Adipocyte (in vitro differentiated cells): ENCODE results near the gene LAMA2.
A peak's percentile ranks its signal among the peaks of the same experiment; 100 is the strongest.

Experiments used
- DNase-seq: peaks from one replicate; pipeline ENCODE4 v3.0.0-alpha.2; 2015; ENCODE audit warnings: low read depth
- H3K27me3 ChIP-seq: replicated peaks from 2 replicates; pipeline ENCODE4 v1.7.0; 2013; ENCODE audit warnings: mild to moderate bottlenecking, low read length, moderate library complexity; ENCODE audit not compliant: control insufficient read depth, insufficient read depth
- H3K36me3 ChIP-seq: 2 replicates; pipeline ENCODE4 v1.7.0; 2013; ENCODE audit warnings: low read length, mild to moderate bottlenecking, moderate library complexity; ENCODE audit not compliant: control insufficient read depth, insufficient read depth, severe bottlenecking
- H3K4me1 ChIP-seq: 2 replicates; pipeline ENCODE4 v1.7.0; 2013; ENCODE audit warnings: mild to moderate bottlenecking, low read length, moderate library complexity; ENCODE audit not compliant: control insufficient read depth, insufficient read depth
- H3K4me3 ChIP-seq: 2 replicates; pipeline ENCODE4 v1.7.0; 2013; ENCODE audit warnings: mild to moderate bottlenecking, low read length, moderate library complexity
- H3K9ac ChIP-seq: 2 replicates; pipeline ENCODE4 v1.7.0; 2013; ENCODE audit warnings: mild to moderate bottlenecking, low read length, moderate library complexity
- H3K9me3 ChIP-seq: 2 replicates; pipeline ENCODE4 v1.7.0; 2013; ENCODE audit warnings: mild to moderate bottlenecking, low read length, moderate library complexity; ENCODE audit not compliant: control insufficient read depth

The LAMA2 gene

GRCh38 chr6:129478379-129478778, 595.4 kb downstream of the LAMA2 start:
- Histone ChIP-seq H3K9me3 (no peaks in the 10 kb centered on the region), H3K36me3 (peaks cover 50% of the 10 kb centered on the region), H3K4me1 (peaks cover 6% of the 10 kb centered on the region), H3K4me3 (no peak overlapping the region), H3K27me3 (no peaks in the 10 kb centered on the region), H3K9ac (no peak overlapping the region)
- no peak for DNase-seq

GRCh38 chr6:129481706-129482105, 598.8 kb downstream of the LAMA2 start:
- peak; percentile 23 for DNase-seq
- no peak overlapping the region for H3K4me3 ChIP-seq
- no peak overlapping the region for H3K9ac ChIP-seq
- peaks cover 6% of the 10 kb centered on the region for H3K4me1 ChIP-seq
- H3K36me3 ChIP-seq, result peaks cover 68% of the 10 kb centered on the region
- no peaks in the 10 kb centered on the region for H3K9me3 ChIP-seq
- H3K27me3 ChIP-seq, result no peaks in the 10 kb centered on the region

- Histone ChIP-seq H3K9me3 (no peaks in the 10 kb centered on the region), H3K36me3 (peaks cover 60% of the 10 kb centered on the region), H3K9ac (no peak overlapping the region), H3K4me1 (peaks cover 28% of the 10 kb centered on the region), H3K4me3 (no peak overlapping the region), H3K27me3 (no peaks in the 10 kb centered on the region)
- no peak for DNase-seq
These were observed 602.8 kb downstream of the LAMA2 start for GRCh38 chr6:129485746-129486145.

- Histone ChIP-seq H3K9ac (no peak overlapping the region), H3K4me3 (no peak overlapping the region), H3K4me1 (peaks cover 30% of the 10 kb centered on the region), H3K9me3 (no peaks in the 10 kb centered on the region), H3K36me3 (peaks cover 54% of the 10 kb centered on the region), H3K27me3 (no peaks in the 10 kb centered on the region)
- no peak for DNase-seq
These were observed 603.4 kb downstream of the LAMA2 start for GRCh38 chr6:129486327-129486726.

GRCh38 chr6:129488313-129488712, 605.4 kb downstream of the LAMA2 start:
- H3K9ac ChIP-seq, result no peak overlapping the region
- DNase-seq, result no peak
- peaks cover 48% of the 10 kb centered on the region for H3K36me3 ChIP-seq
- no peaks in the 10 kb centered on the region for H3K27me3 ChIP-seq
- no peak overlapping the region for H3K4me3 ChIP-seq
- peaks cover 41% of the 10 kb centered on the region for H3K4me1 ChIP-seq
- no peaks in the 10 kb centered on the region for H3K9me3 ChIP-seq

GRCh38 chr6:129489215-129489765, 606.4 kb downstream of the LAMA2 start:
- Histone ChIP-seq H3K9me3 (no peaks in the 10 kb centered on the region), H3K36me3 (peaks cover 48% of the 10 kb centered on the region)

GRCh38 chr6:129490521-129491255, 607.8 kb downstream of the LAMA2 start:
- peak; percentile 94 for DNase-seq
- peak overlapping the region; percentile 90 for H3K9ac ChIP-seq
- peak overlapping the region; percentile 79 for H3K4me3 ChIP-seq

More at GRCh38 chr6:129489215-129489765, 606.4 kb downstream of the LAMA2 start:
- Histone ChIP-seq H3K9ac (peak overlapping the region; percentile 90), H3K4me3 (peak overlapping the region; percentile 79), H3K27me3 (no peaks in the 10 kb centered on the region), H3K4me1 (peaks cover 51% of the 10 kb centered on the region)
- DNase-seq, result peak; percentile 4

GRCh38 chr6:129491436-129491835, 608.5 kb downstream of the LAMA2 start:
- Histone ChIP-seq H3K27me3 (no peaks in the 10 kb centered on the region), H3K9ac (peak overlapping the region; percentile 90), H3K9me3 (no peaks in the 10 kb centered on the region), H3K4me1 (peaks cover 55% of the 10 kb centered on the region), H3K4me3 (peak overlapping the region; percentile 79), H3K36me3 (peaks cover 50% of the 10 kb centered on the region)
- no peak for DNase-seq

More at GRCh38 chr6:129490521-129491255, 607.8 kb downstream of the LAMA2 start:
- Histone ChIP-seq H3K4me1 (peaks cover 55% of the 10 kb centered on the region), H3K36me3 (peaks cover 50% of the 10 kb centered on the region), H3K27me3 (no peaks in the 10 kb centered on the region), H3K9me3 (no peaks in the 10 kb centered on the region)

GRCh38 chr6:129492260-129492659, 609.3 kb downstream of the LAMA2 start:
- DNase-seq, result no peak
- H3K4me3 ChIP-seq, result no peak overlapping the region
- H3K9me3 ChIP-seq, result no peaks in the 10 kb centered on the region
- H3K9ac ChIP-seq, result no peak overlapping the region
- H3K36me3 ChIP-seq, result peaks cover 48% of the 10 kb centered on the region
- H3K27me3 ChIP-seq, result no peaks in the 10 kb centered on the region
- H3K4me1 ChIP-seq, result peaks cover 55% of the 10 kb centered on the region

- no peaks in the 10 kb centered on the region for H3K27me3 ChIP-seq
- peaks cover 67% of the 10 kb centered on the region for H3K4me1 ChIP-seq
- peak; percentile 55 for DNase-seq
- H3K36me3 ChIP-seq, result peaks cover 41% of the 10 kb centered on the region
- no peaks in the 10 kb centered on the region for H3K9me3 ChIP-seq
- no peak overlapping the region for H3K9ac ChIP-seq
- peak overlapping the region; percentile 14 for H3K4me3 ChIP-seq
These were observed 610.5 kb downstream of the LAMA2 start for GRCh38 chr6:129493354-129493902.

- peak; percentile 16 for DNase-seq
- Histone ChIP-seq H3K9me3 (no peaks in the 10 kb centered on the region), H3K27me3 (no peaks in the 10 kb centered on the region), H3K4me1 (peaks cover 66% of the 10 kb centered on the region), H3K4me3 (peak overlapping the region; percentile 14), H3K9ac (no peak overlapping the region), H3K36me3 (peaks cover 41% of the 10 kb centered on the region)
These were observed 611.2 kb downstream of the LAMA2 start for GRCh38 chr6:129494099-129494498.
